Activated naive CD4-positive, alpha-beta T cell treated with anti-CD3 and anti-CD28 coated beads, Interleukin-2, amount 50 U/mL, for 72 hours (primary cell): ENCODE data around the gene TRAIP. TPM values are rescaled to one million over a fixed set of nuclear protein-coding genes. Genes with fewer than 3 reads are reported as not detected.
"Not testable (repeated sequence)": the region's sequence is repeated elsewhere in the genome, so short reads cannot be mapped to it uniquely, and the experiment has no call there.

Source experiments
- ATAC-seq, 2 donors: fragments of 150-1000 bp; cut with Tn5 transposase; 2 replicates each; pipeline ENCODE4 v1.10.0; 2021; ENCODE audit warnings: mild to moderate bottlenecking in 2 of 2, moderate library complexity in 2 of 2
- DNase-seq, 2 donors: peaks; one replicate each; pipeline ENCODE4 v3.0.0; 2021 to 2022; ENCODE audit warnings: low spot score in 2 of 2
- H3K27ac Mint-ChIP-seq, 2 donors: one replicate each; pipeline ENCODE4 v1.8.0; 2022; ENCODE audit warnings: mild to moderate bottlenecking in 2 of 2, mixed read lengths in 2 of 2
- H3K36me3 Mint-ChIP-seq, 2 donors: one replicate each; pipeline ENCODE4 v1.8.0; 2022; ENCODE audit warnings: mixed read lengths in 2 of 2
- H3K9me3 Mint-ChIP-seq, 2 donors: one replicate each; pipeline ENCODE4 v1.8.0; 2022; ENCODE audit warnings: mixed read lengths in 2 of 2
- total RNA-seq, 2 donors: library from RNA; stranded (reverse); gene quantifications; one replicate each; pipeline ENCODE4 v1.2.3, GENCODE V29; 2022

The TRAIP gene
- total RNA-seq, 2 donors from 2014 or later = 30.0 TPM

DNA sequence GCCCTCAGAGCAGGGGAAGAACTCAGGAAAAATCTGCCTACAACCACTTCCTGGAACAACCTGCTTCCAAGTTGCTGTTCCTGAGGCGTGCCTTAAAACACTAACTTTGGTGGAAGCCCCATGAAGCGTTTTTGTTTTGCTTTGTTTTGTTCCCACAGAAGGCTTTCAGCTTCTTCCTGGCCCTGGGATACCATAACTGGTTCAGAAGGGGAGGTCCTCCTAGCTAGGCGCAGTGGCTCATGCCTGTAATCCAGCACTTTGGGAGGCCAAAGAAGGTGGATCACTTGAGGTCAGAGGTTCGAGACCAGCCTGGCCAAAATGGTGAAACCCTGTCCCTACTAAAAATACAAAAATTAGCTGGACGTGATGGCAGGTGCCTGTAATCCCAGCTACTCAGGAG is 68.8 kb downstream of the TRAIP start:
- no peak for ATAC-seq
- Mint-ChIP-seq H3K36me3 (peaks cover 6 to 7% of the 10 kb centered on the region in 2 donors), H3K27ac (peak overlapping the region; percentile 36 to 96), H3K9me3 (no peaks in the 10 kb centered on the region)
- no peak for DNase-seq

DNA sequence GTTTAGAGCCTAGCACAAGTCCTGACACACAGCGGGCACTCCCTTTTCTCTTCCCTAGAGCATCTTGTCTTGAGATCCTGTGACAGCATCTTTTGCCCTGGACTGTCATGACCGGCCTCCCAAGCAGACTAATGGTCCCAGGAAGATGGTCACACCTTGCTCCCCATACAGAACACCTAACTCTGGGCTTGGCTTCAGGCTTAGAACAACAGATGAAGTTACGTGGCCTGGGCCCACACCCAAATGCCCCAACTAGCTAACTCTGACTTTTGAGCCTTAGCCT is 69.2 kb downstream of the TRAIP start:
- ATAC-seq (no peak), DNase-seq (no peak)
- Mint-ChIP-seq H3K9me3 (no peaks in the 10 kb centered on the region), H3K27ac (peak overlapping the region; percentile 96), H3K36me3 (peaks cover 6 to 7% of the 10 kb centered on the region in 2 donors)

DNA sequence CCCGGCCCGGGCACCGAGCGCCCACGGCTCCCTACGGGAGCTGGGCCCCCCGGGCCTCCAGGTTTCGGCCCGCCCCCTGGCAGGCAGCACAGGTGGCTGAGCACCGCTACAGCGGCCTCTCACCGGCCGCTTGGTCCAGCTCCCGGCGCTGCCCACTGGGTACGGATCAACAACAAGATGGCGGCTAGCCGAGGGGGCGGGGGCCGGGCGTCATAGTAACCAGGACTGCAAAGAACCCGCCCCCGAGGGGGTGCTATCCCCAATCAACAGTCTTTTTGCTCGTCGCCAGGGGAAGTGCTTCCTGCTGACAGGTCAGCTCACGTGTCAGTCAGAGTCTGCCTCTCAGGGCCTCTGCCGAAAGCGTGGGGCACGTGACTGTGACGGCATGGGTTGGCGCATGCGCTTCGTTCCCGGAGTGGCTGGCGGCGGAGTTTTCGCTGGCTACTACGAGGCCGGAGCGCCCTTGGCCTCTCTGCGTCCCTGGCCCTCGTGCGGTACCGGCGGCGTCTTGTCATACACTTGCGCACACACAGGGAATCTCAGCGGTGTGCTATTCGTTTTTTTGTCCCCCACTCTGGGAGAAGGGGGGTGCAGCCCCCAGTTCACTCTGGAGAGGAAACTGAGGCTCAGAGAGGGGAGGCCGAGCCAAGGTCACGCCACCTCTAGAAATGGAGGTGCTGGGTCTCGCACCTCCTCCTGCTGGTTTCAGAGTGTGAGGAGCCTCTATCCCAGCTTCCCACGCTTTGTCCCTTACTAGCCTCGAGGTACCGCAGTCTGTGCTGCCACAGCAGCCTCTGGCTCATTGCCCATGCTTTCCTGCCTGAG is 69.8 kb downstream of the TRAIP start, which contains the start of gene IP6K1:
Gene IP6K1 (minus strand): TSS at position 186 of the 825 bp plus-strand sequence. CDS start 38,502 bp downstream, outside the sequence.
- peaks cover 6 to 7% of the 10 kb centered on the region in 2 donors for H3K36me3 Mint-ChIP-seq
- no peaks in the 10 kb centered on the region for H3K9me3 Mint-ChIP-seq
- DNase-seq = peak; percentile 99 to 100
- peak within 1 kb of the TSS; percentile 96 for H3K27ac Mint-ChIP-seq
- ATAC-seq = peak; percentile 99 to 100

DNA sequence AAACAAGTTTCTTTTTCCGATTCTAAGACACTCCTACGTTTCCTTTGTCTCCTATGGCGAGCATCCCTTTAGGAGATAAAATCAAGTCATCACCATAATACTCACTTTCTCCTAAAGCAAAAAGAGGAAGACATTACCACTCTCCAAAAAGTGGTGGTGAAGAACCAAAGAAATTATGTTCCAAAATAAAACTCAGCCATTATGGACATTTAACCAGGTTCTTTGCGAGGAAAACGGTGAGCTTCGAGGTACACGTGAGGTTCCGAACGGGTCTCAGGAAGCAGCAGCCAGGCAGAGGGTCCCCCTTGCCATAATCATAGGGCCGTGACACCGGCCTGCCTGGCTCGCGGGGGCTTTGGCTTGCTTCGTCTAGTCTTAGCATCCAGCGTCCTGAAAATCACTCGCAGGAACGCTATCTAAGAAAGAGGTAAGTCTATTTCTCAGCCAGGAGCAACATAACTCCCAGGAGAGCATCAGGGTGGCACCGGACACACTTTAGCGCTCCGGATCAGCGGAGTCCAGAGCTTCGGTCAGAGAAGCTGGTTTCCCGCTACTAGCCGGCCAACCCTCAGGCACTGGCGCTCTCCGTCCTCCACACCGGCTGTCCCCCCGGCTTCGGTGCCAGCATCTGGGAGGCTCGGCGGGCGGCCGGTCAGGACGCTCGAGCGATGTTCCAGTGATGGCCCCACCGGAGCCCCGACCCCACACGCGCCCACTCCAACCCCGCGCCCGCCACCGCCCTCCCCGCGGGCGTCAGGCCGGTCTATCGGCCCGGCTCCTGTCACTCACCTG is 70.6 kb downstream of the TRAIP start:
- Mint-ChIP-seq H3K9me3 (no peaks in the 10 kb centered on the region), H3K36me3 (peaks cover 6 to 7% of the 10 kb centered on the region in 2 donors), H3K27ac (peak overlapping the region; percentile 93 to 96)
- ATAC-seq (peak; percentile 38 to 44), DNase-seq (no peak)

DNA sequence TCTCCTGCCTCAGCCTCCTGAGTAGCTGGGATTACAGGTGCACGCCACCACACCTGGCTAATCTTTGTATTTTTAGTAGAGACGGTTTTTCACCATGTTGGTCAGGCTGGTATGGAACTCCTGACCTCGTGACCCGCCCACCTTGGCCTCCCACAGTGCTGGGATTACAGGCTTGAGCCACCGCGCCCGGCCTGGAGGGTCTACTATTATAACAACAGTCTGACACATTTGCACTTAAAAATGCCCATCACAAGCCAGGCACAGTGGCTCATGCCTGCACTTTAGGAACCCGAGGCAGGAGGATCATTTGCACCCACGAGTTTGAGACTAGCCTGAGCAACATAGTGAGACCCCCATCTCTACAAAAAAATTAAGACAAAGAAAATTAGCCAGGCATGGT is 74.1 kb downstream of the TRAIP start:
- ATAC-seq, H3K27ac Mint-ChIP-seq, DNase-seq, H3K9me3 Mint-ChIP-seq, H3K36me3 Mint-ChIP-seq: not testable (repeated sequence)

DNA sequence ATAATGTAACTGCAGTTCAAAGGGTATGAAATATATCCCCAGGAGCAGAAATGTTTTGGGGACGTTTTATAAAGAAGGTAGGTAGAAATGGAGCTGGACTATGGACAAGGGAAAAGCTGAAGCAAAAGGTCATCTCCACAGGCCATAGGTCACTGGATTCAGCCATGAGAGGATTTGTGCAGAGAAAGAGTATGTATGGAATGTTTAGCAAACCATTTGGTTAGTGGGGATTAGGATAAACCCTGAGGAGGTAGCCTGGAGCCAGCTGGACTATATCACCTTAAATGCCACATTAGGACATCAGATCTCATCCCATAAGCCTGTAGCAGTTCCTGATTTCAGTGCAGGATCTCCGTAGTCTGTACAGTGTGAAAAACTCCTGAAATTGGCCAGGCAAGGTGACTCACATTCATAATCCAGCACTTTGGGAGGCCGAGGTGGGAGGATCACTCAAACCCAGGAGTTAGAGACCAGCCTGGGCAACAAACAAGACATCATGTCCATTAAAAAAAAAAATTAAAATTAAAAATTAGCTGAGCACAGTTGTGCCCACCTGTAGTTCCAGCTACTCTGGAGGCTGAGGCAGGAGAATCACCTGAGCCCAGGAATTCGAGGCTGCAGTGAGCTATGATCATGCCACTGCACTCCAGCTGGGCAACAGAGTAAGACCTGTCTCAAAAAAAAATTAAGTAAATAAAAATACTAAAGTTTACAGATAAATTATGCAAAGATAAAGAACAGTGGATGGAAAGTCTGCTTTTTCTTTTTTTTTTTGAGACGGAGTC is 74.8 kb downstream of the TRAIP start:
- ATAC-seq = no peak
- H3K9me3 Mint-ChIP-seq = no peaks in the 10 kb centered on the region
- H3K36me3 Mint-ChIP-seq = peaks cover 6 to 7% of the 10 kb centered on the region in 2 donors
- DNase-seq = no peak
- no peak overlapping the region for H3K27ac Mint-ChIP-seq

DNA sequence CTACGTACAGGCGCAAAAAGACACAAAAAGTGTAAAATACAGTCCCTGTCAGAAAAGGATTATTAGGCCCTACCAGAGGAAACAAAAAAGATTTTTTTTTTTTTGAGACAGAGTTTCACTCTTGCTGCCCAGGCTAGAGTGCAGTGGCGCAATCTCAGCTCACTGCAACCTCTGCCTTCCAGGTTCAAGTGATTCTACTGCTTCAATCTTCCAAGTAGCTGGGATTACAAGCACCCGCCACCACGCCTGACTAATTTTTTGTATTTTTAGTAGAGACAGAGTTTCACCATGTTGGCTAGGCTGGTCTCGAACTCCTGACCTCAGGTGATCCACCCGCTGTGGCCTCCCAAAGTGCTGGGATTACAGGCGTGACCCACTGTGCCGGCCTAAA is 75.4 kb downstream of the TRAIP start:
- not testable (repeated sequence) for H3K27ac Mint-ChIP-seq, H3K9me3 Mint-ChIP-seq, ATAC-seq, H3K36me3 Mint-ChIP-seq, DNase-seq

DNA sequence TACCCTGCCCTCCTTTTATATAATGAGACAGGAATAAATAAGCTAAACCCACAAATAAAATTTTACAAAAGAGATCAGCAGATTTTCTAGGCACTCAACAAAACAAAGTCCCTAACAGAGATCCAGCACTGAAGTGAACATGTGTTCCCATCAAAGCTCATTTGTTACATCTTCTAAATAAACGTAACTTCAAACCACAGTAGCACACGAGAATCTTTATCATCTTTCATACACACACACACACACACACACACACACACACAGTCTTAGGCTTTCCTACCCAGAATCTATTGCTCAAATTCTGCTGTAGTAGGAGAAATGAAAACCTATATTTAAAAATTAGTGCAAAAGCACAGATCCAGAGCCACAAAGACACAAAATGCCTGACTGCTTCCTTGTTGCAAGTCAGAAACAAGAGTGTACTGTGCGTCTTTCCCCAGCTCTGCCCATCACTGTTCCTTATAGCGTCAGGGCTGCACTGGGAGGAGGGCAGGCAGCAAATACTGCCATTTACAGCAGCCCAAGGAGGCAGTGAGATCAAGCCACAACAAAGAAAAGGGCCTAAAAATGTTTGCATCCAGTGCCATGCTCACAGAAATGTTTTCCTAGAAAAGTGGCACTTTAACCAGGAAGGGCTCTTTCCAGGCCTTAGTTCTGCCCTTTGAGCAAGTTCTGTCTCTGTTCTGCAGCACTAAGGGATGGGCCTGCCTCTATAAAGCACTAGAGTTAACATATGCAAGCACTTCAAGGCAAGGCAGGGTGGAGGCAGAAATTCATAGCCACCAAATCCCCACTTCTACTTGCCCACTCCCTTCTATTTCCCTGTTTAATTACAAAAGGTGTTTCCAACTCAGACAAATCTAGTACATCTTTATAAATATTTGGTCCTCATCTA is 76.0 kb downstream of the TRAIP start:
- Mint-ChIP-seq H3K27ac (peak overlapping the region; percentile 15 to 68), H3K36me3 (peaks cover under 1 to 2% of the 10 kb centered on the region in 2 donors), H3K9me3 (no peaks in the 10 kb centered on the region)
- DNase-seq (no peak), ATAC-seq (no peak)

DNA sequence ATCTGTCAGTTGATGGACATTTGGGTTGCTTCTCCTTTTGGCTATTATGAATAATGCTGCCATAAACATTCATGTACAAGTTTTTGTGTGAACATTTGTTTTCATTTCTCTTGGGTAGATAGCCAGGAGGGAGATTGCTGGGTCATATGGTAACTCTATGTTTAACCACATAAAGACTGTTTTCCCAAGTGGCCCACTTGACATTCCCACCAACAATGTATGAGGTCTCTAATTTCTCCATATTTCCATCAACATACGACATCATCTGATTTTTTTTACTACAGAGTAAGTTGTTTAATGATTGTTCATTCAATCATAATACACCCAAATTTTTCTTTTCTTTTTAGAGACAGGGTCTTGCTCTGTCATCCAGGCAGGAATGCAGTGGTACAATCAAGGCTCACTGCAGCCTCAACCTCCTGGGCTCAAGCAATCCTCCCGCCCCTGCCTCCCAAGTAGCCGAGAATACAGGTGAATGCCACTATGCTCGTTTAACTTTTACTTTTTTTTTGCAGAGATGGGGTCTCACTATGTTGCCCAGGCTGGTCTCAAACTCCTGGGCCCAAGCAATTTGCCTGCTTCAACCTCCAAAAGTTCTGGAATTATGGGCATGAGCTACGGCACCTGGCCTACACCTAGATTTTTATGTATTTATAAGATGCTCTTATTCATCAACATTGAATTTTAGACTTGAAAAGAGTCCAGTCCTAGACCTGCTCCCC is 76.8 kb downstream of the TRAIP start:
- ATAC-seq (no peak), DNase-seq (no peak)
- Mint-ChIP-seq H3K27ac (peak overlapping the region; percentile 15 to 68), H3K36me3 (no peaks in the 10 kb centered on the region), H3K9me3 (no peaks in the 10 kb centered on the region)

Other genes with a start within 250 kb of the TRAIP start
- gene APEH, start 182.2 kb downstream of the TRAIP start, total RNA-seq = 100 to 1,000 TPM; 137 to 164 TPM
- gene MST1, start 167.1 kb downstream of the TRAIP start, total RNA-seq = 10 to 100 TPM; 11.8 to 15.9 TPM
- 10 to 100 TPM; 25.5 to 34.0 TPM for gene RNF123, start 167.0 kb downstream of the TRAIP start, total RNA-seq
- gene AMIGO3, start 136.9 kb downstream of the TRAIP start, total RNA-seq = not detected
- 10 to 100 TPM; 29.9 to 31.6 TPM for gene GMPPB, start 132.6 kb downstream of the TRAIP start, total RNA-seq
- 10 to 100 TPM; 26.2 to 26.9 TPM for gene IP6K1, start 70.0 kb downstream of the TRAIP start, total RNA-seq
- under 1 TPM; 0.25 to 0.32 TPM for gene CDHR4, start 56.7 kb downstream of the TRAIP start, total RNA-seq
- under 1 TPM; 0.30 to 0.49 TPM for gene INKA1, start 53.3 kb downstream of the TRAIP start, total RNA-seq
- gene UBA7, start 42.6 kb downstream of the TRAIP start, total RNA-seq = 100 to 1,000 TPM; 101 to 133 TPM
- under 1 TPM; 0.43 to 0.48 TPM for gene CAMKV, start 13.3 kb upstream of the TRAIP start, total RNA-seq
- 1 to 10 TPM in 1 of 2 donors, under 1 TPM in 1; 0.68 to 2.8 TPM for gene MST1R, start 47.3 kb upstream of the TRAIP start, total RNA-seq
- 1 to 10 TPM; 6.0 to 8.4 TPM for gene MON1A, start 73.2 kb upstream of the TRAIP start, total RNA-seq
- 100 to 1,000 TPM in 1 of 2 donors, 10 to 100 TPM in 1; 94.6 to 168 TPM for gene RBM6, start 83.6 kb upstream of the TRAIP start, total RNA-seq
- 100 to 1,000 TPM; 159 to 182 TPM for gene RBM5, start 232.4 kb upstream of the TRAIP start, total RNA-seq